Progenitor cell of endocrine pancreas (in vitro differentiated cells): ENCODE results near the gene MCIDAS. TPM values are rescaled to one million over a fixed set of nuclear protein-coding genes. Genes with fewer than 3 reads are reported as not detected.
A peak's percentile ranks its signal among the peaks of the same experiment; 100 is the strongest.

Experiments
- DNase-seq: peaks from one replicate; pipeline ENCODE4 v3.0.0; 2021; ENCODE audit warnings: low spot score; ENCODE audit not compliant: unreplicated experiment
- H3K27ac Mint-ChIP-seq: 2 replicates; pipeline ENCODE4 v1.8.0; 2021; ENCODE audit warnings: mild to moderate bottlenecking, moderate library complexity, mixed read lengths
- H3K27me3 Mint-ChIP-seq: 2 replicates; pipeline ENCODE4 v1.8.0; 2021; ENCODE audit warnings: mixed read lengths
- H3K36me3 Mint-ChIP-seq: 2 replicates; pipeline ENCODE4 v1.8.0; 2022; ENCODE audit warnings: mixed read lengths; ENCODE audit not compliant: insufficient read depth
- H3K4me1 Mint-ChIP-seq: 2 replicates; pipeline ENCODE4 v1.8.0; 2021; ENCODE audit warnings: low read depth, mixed read lengths
- H3K4me3 Mint-ChIP-seq: 2 replicates; pipeline ENCODE4 v1.8.0; 2021; ENCODE audit warnings: low read depth, mild to moderate bottlenecking, moderate library complexity, mixed read lengths
- H3K9me3 Mint-ChIP-seq: 2 replicates; pipeline ENCODE4 v1.8.0; 2021; ENCODE audit warnings: low read depth, mixed read lengths
- CTCF ChIP-seq: fragments of 200-600 bp; sonication (generic); IDR thresholded peaks from one replicate; pipeline ENCODE4 v1.5.0; 2021; ENCODE audit warnings: antibody characterized with exemption, mild to moderate bottlenecking; ENCODE audit not compliant: unreplicated experiment
- total RNA-seq: library from RNA; stranded (reverse); gene quantifications from 2 replicates; pipeline ENCODE4 v1.2.1, GENCODE V29; 2021

Gene MCIDAS
- total RNA-seq, 1 donor from 2014 or later: not detected

GRCh38 chr5:55226027-55226933 lies 835 bp downstream of the MCIDAS start:
- Mint-ChIP-seq H3K27ac (no peak overlapping the region), H3K27me3 (peaks cover 90% of the 10 kb centered on the region), H3K36me3 (no peaks in the 10 kb centered on the region), H3K4me3 (peak overlapping the region; percentile 37), H3K9me3 (no peaks in the 10 kb centered on the region), H3K4me1 (peaks cover 9% of the 10 kb centered on the region)
- DNase-seq: peak; percentile 71
- peak; percentile 80 for TF ChIP-seq CTCF

- no peaks in the 10 kb centered on the region for H3K36me3 Mint-ChIP-seq
- no peak for DNase-seq
- no peak for TF ChIP-seq CTCF
- no peak overlapping the region for H3K4me3 Mint-ChIP-seq
- H3K27me3 Mint-ChIP-seq: peaks cover 90% of the 10 kb centered on the region
- no peaks in the 10 kb centered on the region for H3K9me3 Mint-ChIP-seq
- H3K4me1 Mint-ChIP-seq: peaks cover 9% of the 10 kb centered on the region
- no peak overlapping the region for H3K27ac Mint-ChIP-seq
Observed at GRCh38 chr5:55225346-55225745, 1.8 kb downstream of the MCIDAS start.

GRCh38 chr5:55223812-55224240 lies 3.3 kb downstream of the MCIDAS start:
- no peak overlapping the region for H3K4me3 Mint-ChIP-seq
- H3K9me3 Mint-ChIP-seq: no peaks in the 10 kb centered on the region
- no peak for TF ChIP-seq CTCF
- DNase-seq: no peak
- H3K36me3 Mint-ChIP-seq: no peaks in the 10 kb centered on the region
- H3K27me3 Mint-ChIP-seq: peaks cover 83% of the 10 kb centered on the region
- H3K4me1 Mint-ChIP-seq: peaks cover 13% of the 10 kb centered on the region
- no peak overlapping the region for H3K27ac Mint-ChIP-seq

- Mint-ChIP-seq H3K4me1 (peaks cover 15% of the 10 kb centered on the region), H3K27ac (no peak overlapping the region), H3K27me3 (peaks cover 76% of the 10 kb centered on the region), H3K36me3 (no peaks in the 10 kb centered on the region), H3K9me3 (no peaks in the 10 kb centered on the region), H3K4me3 (peak overlapping the region; percentile 13)
- TF ChIP-seq CTCF: no peak
- DNase-seq: peak; percentile 19
Observed at GRCh38 chr5:55222985-55223811, 3.9 kb downstream of the MCIDAS start.
